GM18873 (cell line): ENCODE data around the gene ARSB.
A peak's percentile ranks its signal among the peaks of the same experiment; 100 is the strongest.

Experiments
- ATAC-seq: cut with Tn5 transposase; IDR thresholded peaks from one replicate; pipeline ENCODE4 v1.9.1; 2021; ENCODE audit warnings: mild to moderate bottlenecking, moderate library complexity, moderate number of reproducible peaks; ENCODE audit not compliant: unreplicated experiment, low FRiP score

Gene ARSB

GRCh38 chr5:78761840-78762239 is 223.3 kb downstream of the ARSB start:
- no peak for ATAC-seq

GRCh38 chr5:78760770-78761169 is 224.3 kb downstream of the ARSB start:
- no peak for ATAC-seq

- no peak for ATAC-seq
These were observed 224.7 kb downstream of the ARSB start for GRCh38 chr5:78760366-78760765.

- ATAC-seq = peak; percentile 53
These were observed 226.8 kb downstream of the ARSB start for GRCh38 chr5:78758169-78758839.

GRCh38 chr5:78757269-78758053 is 227.6 kb downstream of the ARSB start:
- ATAC-seq = peak; percentile 58

- ATAC-seq = peak; percentile 4
These were observed 228.3 kb downstream of the ARSB start for GRCh38 chr5:78756858-78757257.

GRCh38 chr5:78755822-78756429 is 229.2 kb downstream of the ARSB start:
- ATAC-seq = no peak

- ATAC-seq = no peak
These were observed 230.5 kb downstream of the ARSB start for GRCh38 chr5:78754655-78755054.

- ATAC-seq = no peak
These were observed 232.0 kb downstream of the ARSB start for GRCh38 chr5:78753093-78753531.

GRCh38 chr5:78751872-78752271 is 233.2 kb downstream of the ARSB start:
- ATAC-seq = no peak

- no peak for ATAC-seq
These were observed 234.8 kb downstream of the ARSB start for GRCh38 chr5:78750281-78750680.

- no peak for ATAC-seq
These were observed 237.3 kb downstream of the ARSB start for GRCh38 chr5:78747705-78748359.

- ATAC-seq = no peak
These were observed 238.1 kb downstream of the ARSB start for GRCh38 chr5:78747055-78747454.

- no peak for ATAC-seq
These were observed 238.9 kb downstream of the ARSB start for GRCh38 chr5:78746021-78746770.

GRCh38 chr5:78744951-78745534 is 240.1 kb downstream of the ARSB start:
- no peak for ATAC-seq

GRCh38 chr5:78741019-78741418 is 244.1 kb downstream of the ARSB start:
- ATAC-seq = no peak

GRCh38 chr5:78738693-78739300 is 246.3 kb downstream of the ARSB start:
- no peak for ATAC-seq

- ATAC-seq = no peak
These were observed 247.0 kb downstream of the ARSB start for GRCh38 chr5:78738104-78738503.

- no peak for ATAC-seq
These were observed 249.2 kb downstream of the ARSB start for GRCh38 chr5:78735834-78736463.
